ENCODE results near the gene CHD8.

The CHD8 gene

DNA sequence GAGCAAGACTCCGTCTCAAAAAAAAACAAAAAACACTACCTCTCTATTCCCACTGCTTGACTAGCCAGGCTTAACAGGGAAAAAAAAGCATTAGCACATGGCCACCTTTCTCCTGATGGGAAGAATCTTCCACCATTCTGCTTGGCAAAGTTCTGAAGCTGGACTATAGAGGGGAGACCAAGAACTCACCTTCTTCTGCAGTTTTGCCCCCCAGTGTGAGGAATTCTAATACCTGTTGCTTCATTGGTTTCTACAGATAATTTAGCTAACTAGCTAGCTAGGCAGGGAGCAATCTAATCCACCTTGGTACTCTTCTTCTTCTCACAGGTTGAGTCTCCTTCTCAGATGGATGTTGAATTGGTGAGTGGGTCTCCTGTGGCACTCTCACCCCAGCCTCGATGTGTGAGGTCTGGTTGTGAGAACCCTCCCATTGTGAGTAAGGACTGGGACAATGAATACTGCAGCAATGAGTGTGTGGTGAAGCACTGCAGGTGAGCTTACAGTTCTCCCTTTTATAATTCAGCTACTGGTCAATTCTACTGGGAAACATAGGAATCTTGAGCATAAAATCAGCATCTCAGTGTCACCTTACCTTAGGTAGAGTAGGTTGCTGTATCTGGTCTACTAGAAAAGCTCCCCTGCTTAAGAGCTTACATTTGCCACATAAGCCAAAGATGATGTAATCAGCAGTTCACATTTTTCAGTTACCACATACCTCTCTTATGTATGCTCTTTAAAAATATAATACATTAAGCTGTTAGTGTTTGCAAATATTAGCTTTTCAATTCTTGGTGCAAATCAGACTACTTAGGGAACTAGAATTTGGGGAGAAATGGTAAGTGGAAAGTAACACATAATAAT is 39.2 kb upstream of the CHD8 start:
- no peak overlapping the region; the same call in 1 of the 2 replicates for H3K27ac ChIP-seq
- DNase-seq (ENCODE audit: low spot score), result no peak
- TF ChIP-seq, protein P1, sequence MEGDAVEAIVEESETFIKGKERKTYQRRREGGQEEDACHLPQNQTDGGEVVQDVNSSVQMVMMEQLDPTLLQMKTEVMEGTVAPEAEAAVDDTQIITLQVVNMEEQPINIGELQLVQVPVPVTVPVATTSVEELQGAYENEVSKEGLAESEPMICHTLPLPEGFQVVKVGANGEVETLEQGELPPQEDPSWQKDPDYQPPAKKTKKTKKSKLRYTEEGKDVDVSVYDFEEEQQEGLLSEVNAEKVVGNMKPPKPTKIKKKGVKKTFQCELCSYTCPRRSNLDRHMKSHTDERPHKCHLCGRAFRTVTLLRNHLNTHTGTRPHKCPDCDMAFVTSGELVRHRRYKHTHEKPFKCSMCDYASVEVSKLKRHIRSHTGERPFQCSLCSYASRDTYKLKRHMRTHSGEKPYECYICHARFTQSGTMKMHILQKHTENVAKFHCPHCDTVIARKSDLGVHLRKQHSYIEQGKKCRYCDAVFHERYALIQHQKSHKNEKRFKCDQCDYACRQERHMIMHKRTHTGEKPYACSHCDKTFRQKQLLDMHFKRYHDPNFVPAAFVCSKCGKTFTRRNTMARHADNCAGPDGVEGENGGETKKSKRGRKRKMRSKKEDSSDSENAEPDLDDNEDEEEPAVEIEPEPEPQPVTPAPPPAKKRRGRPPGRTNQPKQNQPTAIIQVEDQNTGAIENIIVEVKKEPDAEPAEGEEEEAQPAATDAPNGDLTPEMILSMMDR (conservative IDR thresholded peaks at IDR 0.05; ENCODE audit: low read depth), result no peak
- POLR2A ChIA-PET (ENCODE audit: low non-redundant PET), result interaction anchor here (0.6 to 0.7 kb wide), 2 partner anchors 54 to 61 kb away, joined by 4 to 7 read pairs; no protein-coding TSS in a partner anchor
- CTCF ChIA-PET, result interaction anchor here (0.5 to 0.6 kb wide), 2 partner anchors 14 to 43 kb away, joined by 3 read pairs; no protein-coding TSS in a partner anchor

DNA sequence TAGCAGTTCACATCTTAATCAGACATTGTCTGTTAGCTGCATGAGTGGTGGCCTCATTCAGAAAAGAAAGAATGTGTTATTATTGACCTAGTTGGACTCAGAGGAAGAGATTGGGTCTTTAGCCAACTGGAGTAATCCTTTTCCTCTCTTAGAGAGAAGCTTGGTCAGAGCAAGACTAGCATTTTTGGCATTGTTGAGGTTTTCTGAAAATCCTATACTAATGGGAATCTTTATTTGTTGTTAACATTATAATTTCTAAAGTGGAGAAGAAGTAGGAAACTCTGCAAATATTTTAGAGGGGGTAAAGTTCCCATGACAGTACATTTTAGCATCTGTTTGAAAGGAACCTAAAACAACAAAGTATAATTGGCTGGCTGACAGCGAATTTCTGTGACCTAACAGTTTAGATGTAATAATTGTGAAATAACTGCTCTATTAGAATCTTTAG is 30.7 kb upstream of the CHD8 start:
- TF ChIP-seq, protein P1 (conservative IDR thresholded peaks at IDR 0.05; ENCODE audit: low read depth), result no peak
- ChIA-PET POLR2A (ENCODE audit: low non-redundant PET) (no interaction called here), CTCF (interaction anchor here (0.6 to 2.7 kb wide), 3 partner anchors 9 to 208 kb away, joined by 3 to 6 read pairs (median 3); partner anchors contain the start of gene TOX4)
- no peak overlapping the region for H3K27ac ChIP-seq
- no peak for DNase-seq (ENCODE audit: low spot score)

DNA sequence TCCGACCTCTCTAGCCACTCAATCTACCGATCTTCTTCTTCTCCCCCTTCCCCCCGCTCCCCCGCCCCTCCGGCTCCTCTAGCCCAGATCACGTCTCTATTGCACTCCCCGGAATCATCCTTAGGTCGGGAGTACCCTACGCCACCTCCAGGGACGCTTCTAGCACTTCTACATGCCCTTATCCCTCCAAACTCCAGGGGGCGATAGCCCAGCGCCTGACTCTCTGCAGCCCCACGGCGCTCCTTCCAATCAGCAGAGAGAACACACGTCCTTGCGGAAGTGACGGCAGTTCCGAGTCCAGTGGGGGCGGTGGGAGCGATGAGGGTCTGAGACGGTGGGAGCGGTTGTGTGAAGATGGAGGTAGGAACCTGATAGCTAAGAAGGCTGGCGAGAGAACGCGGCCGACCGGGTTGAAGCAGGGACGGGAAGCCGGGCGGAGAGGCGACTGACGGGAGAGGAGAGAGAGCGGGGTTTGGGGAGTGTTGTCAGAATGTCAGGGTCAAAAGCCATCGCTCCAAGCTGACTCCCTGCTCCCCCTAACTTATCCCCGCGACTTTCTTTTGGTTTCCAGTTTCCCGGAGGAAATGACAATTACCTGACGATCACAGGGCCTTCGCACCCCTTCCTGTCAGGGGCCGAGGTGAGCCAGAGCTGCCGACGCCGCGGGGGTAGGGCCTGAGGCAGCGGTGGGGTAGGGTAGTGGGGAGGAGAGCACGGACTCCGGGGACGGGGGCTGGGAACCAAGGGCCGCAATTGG is 21.2 kb upstream of the CHD8 start, which contains the start of the genes RAB2B and TOX4:
RAB2B (minus strand) TSS at position 35 of the 757 bp plus-strand sequence. CDS start 87 bp downstream, outside the sequence.
TOX4 (plus strand) TSS at position 271 of the 757 bp plus-strand sequence; CDS start at position 355, 84 bp downstream.
- H3K27ac ChIP-seq, result peak within 1 kb of the TSS; percentile 86
- CTCF ChIA-PET, result interaction anchor here (0.7 to 1.3 kb wide), 8 partner anchors 10 to 1301 kb away, joined by 3 to 4 read pairs (median 4); no protein-coding TSS in a partner anchor
- peak; percentile 96 for DNase-seq (ENCODE audit: low spot score)
- TF ChIP-seq, protein P1 (conservative IDR thresholded peaks at IDR 0.05; ENCODE audit: low read depth), result peak; percentile 95
- POLR2A ChIA-PET (ENCODE audit: low non-redundant PET), result interaction anchor here (0.5 to 0.6 kb wide), 2 partner anchors 61 to 79 kb away, joined by 3 to 4 read pairs; no protein-coding TSS in a partner anchor

DNA sequence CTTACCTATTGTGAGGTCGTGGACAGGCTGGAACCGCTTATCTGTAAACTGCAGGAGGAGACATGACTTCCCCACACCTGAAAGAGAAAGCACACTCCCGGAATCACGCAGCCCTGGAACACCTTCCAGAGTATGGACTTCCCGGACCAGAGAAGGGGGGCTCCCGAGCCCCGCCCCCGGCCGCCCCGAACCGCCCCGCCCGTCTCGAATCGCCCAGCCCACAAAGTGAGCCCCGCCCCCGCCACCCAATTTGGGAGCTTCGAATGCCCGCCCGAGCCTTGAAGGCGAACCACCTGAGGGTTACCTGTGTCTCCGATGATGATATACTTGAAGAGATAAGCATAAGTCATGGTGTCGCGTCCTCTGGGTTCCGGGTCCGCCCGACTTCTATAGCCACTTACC is 20.6 kb upstream of the CHD8 start:
- H3K27ac ChIP-seq, result peak overlapping the region; percentile 86
- peak; percentile 85 for DNase-seq (ENCODE audit: low spot score)
- TF ChIP-seq, protein P1 (conservative IDR thresholded peaks at IDR 0.05; ENCODE audit: low read depth), result no peak
- CTCF ChIA-PET, result interaction anchor here (0.6 to 1.3 kb wide), 4 partner anchors 12 to 883 kb away, joined by 3 to 4 read pairs (median 4); no protein-coding TSS in a partner anchor
- POLR2A ChIA-PET (ENCODE audit: low non-redundant PET), result interaction anchor here (0.5 to 0.6 kb wide), 2 partner anchors 62 to 79 kb away, joined by 3 to 4 read pairs; no protein-coding TSS in a partner anchor

DNA sequence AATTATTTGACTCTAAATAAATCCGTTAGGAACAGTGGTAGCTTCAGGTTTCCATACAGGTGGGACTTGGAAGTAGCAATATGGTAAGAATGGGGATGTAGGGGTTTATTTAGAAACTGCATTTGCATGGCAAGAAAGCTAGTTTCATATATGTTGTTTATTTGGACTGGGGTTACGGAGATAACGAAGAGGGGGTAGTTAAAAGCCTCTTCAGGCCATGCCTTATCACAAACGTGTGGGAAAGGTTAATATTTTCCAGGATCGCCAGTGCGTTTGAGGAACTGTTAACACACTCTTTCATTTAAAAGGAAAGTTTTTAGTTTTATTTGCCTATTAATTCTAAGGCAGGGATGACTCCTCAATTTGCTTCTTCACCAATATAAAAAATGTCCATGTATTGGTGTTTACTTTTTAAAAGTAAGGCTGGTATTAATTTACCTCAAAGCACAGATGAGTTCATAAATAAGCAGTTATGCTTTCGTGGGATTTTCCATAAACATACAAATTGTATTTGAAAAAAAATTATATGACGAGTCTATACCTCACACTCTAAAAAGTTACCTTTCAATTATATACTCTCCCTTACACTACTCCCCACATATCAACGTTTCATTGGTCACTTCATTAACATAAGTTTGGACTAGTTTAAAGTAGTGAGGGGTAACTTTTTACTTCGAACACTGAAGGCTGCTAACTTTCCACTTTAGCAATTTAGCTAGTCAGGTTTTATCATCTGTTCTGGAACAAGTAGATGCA is 20.0 kb upstream of the CHD8 start:
- ChIA-PET POLR2A (ENCODE audit: low non-redundant PET) (no interaction called here), CTCF (interaction anchor here (0.6 to 1.3 kb wide), 4 partner anchors 12 to 883 kb away, joined by 3 to 4 read pairs (median 4); no protein-coding TSS in a partner anchor)
- DNase-seq (ENCODE audit: low spot score), result peak; percentile 35
- TF ChIP-seq, protein P1 (conservative IDR thresholded peaks at IDR 0.05; ENCODE audit: low read depth), result no peak
- H3K27ac ChIP-seq, result peak overlapping the region; percentile 86

Data from RWPE1 (cell line).